HG03103 (cell line): ENCODE measurements around the gene TGM2.

Experiments
- ATAC-seq: cut with Tn5 transposase; IDR thresholded peaks from one replicate; pipeline ENCODE4 v1.9.1; 2021; ENCODE audit warnings: low read depth; ENCODE audit not compliant: unreplicated experiment

Gene TGM2

DNA sequence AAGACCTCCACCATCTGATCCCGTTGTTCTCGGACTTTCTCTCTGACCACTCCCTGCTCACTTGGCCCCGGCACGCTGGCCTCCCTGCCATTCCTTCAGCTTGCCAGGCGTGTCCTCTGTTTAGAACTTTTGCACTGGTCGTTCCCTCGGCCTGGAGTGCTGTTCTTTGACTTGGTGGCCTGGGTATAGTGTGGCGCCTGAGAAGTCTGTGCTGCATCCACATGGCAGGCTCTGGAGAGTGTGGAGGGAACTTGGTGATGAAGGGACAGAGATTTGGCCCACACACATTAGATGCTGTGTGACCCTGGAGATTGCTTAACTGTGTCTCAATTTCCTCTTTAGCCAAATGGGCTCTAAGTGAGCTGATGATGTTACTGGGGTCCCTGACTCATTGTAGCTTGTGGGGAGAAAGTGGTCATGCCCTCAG, 13.0 kb upstream of the TGM2 start:
- no peak for ATAC-seq

DNA sequence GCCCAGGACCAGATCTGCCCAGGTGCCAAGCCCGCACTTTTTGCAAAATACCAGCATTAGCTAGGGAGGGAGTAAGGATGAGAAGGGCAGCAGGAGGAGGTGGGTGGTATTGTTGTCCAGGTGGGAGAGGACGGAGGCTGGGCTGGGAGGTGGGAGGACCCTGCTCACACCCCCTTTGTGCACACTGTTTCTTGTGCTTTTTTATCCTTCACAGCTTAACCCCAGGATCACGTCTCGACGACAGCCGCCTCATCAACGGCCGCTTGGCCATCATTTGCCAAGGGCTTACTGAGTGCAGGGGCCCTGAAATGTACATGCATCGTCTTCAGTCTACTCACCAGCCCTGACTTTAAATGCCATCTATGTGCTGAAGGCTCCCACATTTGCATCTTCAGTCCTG, 12.1 kb upstream of the TGM2 start:
- ATAC-seq, result no peak

DNA sequence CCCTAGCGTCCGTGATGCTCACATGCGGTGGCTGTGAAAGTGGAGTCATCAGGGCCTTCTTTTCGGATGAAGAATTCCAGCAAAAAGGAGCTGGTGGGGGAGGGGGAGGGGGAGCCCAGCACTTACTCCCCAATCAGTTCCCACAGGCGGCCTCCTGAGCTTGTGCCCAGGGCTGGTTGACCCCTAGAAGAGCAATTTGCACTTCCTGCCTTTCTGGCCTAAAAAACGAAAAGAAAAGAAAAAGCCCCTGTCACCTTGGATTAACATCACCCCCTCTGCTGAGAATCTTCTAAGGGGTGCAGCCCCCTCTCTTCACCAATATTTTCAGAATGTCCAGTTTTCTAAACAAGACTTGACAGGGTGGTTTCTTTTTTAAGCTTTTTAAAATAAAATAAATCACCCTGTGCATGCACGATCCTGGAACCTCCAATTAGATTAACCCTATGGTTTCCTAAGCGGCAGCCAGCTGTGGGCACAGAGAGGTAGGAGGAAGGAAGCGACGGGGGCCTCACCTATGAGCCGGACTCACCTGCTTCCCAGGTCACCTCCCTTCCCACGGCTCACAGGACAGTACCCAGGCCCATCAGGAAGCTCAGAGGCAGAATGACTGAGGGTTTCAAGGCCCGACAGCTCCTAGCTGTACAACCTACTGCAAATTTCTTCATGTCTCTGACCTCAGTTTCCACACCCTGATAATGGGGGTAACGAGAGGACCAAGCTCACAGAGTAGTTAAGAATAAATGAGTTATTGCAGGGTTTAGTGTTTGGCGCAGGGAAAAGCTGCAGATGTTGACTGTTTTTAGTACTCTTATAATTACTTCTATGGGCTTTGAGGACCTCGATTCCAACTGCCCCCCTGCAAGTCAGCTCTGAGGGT, 10.5 kb upstream of the TGM2 start:
- ATAC-seq, result no peak

DNA sequence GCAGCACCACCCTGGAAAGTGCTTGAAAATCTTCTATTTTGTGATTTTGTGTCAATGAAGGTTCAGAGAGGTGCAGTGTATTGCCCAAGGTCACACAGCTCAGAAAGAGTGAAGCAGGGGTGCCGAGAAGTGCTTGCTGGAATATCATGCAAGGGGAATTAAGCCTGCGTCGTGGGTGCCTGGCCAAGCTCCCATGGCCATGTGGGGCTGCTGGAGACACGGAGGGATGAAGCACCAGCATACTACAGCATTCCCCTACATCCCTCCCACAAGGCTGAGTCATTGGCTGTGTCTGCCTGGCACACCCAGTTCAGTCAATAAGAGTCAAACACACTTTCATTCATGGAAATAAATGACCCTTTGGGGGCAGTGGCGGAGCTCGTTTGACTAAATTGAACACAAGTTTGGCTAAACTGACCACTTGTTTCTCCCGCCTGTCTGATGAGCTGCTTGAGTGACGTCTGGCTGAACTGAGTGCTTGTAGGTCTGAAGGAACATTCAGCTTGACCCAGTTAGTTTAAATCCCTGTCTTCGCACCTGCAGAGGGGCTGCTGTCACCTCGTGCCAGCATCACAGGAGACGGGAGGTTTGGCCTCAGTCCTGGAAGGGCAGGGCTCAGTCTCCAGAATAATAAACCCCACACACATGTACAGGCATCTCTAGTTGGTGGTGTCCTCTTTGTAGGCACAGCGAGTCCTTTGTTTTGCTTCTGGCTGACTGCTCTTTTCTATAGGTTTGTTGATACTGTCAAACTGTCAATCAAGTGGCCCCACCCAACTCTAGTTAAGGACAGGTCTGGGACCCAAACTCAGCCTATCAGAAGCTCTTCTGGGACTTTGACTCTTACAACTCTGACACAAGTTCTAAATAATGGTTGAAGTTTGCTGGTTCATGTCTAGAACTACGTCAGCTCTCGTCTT, 8.4 kb upstream of the TGM2 start:
- no peak for ATAC-seq

DNA sequence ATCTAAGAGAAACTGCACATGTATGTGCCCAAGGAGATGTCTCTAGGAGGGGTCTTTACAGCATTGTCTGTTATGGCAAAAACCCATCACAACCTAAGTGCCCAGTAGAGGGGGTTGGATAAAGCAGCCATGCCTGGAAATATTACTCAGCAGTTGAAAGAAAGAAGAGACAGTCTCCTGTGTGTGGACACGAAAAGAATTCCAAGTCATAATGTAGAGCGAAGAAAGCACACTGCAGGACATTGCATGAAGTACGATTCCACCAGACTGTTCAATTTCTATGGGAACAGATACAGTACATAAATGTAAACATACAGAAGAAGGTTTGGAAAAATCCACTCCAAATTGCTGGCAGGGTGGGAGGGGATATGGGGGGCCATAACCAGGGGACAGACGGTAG, 7.3 kb upstream of the TGM2 start:
- ATAC-seq, result no peak

DNA sequence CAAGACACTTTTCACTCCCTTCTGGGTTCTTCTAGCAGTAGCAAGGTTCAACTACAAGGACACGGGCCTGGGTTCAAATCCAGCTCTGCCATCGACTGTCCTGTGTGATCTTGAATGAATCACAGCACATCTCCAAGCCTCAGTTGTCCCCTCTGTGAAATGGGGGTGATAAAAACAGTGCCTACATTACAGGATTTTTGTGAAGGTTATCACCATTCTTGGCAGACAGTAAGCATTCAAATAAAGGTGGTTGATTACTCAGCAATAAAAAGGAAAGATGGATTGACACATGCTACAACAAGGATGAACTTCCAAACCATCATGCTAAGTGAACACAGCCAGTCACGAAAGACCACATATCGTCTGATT, 6.6 kb upstream of the TGM2 start:
- ATAC-seq, result no peak

DNA sequence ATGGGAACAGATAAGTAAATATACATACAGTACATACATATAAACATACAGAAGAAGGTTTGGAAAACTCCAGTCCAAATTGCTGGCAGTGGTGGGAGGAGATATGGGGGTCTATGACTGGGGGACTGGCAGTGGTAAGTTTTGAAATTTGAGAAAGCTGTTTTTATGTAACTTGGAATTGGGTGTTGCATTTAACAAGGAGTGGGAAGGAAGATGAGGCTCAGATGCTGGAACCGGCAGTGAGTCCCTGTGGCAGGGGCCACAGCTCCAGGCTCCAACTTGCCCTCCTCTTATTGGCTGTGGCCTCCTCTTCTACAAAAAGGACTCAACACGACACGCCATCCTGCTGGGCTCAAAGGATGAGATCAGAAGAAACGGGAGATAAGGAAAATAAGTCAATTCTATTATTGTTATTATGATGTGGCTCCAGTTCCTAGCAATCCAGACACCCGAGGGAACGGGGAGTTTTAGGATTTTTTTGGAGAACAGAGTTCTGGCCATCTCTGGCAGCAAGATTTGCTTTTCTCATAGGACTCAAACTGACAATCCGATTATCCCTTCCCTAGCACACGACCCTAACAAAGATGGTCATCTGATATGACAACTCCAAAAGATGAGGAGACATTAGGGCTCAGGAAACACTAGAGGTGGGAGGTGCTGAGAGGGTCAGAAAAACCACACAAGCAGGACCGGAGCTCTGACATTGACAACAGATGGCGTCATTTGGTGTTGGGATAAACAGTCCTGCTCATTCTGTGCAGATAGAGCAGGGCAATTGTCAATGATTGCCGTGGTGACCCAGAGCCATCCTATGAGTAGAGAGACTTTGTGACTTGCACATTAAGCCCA, 6.0 kb upstream of the TGM2 start:
- ATAC-seq, result no peak

DNA sequence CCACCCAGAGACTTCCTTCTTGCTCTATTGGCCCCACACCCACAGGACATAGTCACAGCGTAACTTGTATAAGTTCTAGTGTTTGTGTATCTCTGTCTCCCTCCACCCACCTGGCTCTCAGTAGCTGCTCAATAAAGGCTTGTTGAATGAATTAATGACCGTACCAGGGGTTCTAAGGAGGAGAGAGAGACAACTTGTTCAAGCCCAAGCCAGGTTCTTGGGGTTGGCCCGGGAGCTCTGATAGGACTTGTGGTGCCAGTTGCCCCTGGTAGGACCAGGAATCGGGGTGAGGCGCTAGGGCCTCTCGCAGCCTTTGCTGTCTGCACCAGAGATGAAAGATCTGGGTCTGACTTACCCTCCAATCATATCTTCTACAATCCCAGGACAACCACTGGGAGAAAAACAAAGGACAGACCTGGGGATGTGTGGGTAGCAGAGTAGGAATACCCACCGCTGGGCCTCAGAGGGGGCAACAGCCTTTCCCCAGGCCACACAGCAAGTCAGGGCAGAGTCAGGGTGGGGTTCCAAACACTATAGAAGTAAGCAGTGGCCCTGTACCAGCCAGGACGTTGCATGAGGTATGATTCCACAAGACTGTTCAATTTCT, 5.3 kb upstream of the TGM2 start:
- no peak for ATAC-seq

DNA sequence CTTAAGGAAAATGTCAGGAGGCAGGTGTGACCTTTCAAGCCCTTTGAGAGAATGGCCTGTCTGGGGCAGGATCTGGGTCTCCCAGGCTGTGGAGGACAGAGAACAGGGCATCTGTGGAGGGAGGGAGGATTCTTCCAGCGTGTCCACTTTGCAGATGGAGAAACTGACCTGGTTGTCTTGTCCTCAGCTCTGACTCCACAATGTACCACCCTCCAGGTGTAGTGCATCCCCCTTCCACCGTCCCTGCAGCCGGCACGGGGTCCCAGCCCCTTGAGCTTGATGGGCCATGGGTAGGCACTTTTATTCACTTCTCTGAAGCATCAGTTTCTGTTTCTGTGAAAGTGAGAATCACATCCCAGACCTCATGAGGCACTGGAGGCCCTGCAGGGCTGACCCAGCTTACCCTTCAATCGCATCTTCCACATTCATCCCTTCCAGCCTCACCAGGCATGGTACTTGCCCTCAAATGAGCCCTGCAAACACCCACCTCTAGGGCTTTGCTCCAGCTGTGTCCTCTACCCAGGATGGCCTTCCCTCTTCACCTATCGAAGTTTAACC, 4.6 kb upstream of the TGM2 start:
- no peak for ATAC-seq

DNA sequence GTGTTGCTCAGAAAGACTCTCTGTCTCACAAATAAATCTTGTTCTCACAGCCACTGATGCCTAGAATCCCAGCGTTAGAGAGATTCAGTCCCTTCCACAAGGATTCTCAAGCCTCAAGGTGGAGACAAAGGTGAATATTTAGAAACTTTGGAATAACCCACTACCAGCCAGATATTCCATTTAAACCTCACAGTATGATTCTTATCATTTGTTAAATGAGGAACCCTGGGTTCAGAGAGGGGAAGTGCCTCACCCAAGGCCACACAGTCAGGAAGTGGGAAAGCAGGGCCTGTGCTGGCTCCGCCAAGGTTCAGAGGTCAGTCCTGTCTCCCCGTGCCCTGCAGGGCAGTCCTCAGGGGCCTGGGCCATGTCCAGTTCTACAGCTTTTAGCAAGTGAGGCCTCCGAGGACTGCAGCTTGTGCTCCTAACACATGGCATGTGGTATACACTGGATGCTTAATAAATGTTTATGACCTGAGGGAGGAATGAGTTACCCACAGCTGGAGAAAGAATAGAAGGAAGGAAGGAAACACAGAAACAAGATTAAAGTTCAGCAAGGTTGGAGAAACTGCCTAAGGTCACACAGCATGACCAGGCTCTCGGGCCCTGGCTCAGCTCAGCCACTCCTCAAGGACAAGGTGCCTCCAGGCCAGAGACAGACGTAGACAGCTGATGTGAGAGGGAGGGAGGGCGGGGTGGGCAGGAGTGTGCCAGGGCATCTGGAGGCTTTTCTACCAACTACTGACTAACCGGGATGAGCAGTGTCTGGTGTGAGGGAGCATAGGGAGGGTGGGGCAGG, 3.9 kb upstream of the TGM2 start:
- no peak for ATAC-seq

DNA sequence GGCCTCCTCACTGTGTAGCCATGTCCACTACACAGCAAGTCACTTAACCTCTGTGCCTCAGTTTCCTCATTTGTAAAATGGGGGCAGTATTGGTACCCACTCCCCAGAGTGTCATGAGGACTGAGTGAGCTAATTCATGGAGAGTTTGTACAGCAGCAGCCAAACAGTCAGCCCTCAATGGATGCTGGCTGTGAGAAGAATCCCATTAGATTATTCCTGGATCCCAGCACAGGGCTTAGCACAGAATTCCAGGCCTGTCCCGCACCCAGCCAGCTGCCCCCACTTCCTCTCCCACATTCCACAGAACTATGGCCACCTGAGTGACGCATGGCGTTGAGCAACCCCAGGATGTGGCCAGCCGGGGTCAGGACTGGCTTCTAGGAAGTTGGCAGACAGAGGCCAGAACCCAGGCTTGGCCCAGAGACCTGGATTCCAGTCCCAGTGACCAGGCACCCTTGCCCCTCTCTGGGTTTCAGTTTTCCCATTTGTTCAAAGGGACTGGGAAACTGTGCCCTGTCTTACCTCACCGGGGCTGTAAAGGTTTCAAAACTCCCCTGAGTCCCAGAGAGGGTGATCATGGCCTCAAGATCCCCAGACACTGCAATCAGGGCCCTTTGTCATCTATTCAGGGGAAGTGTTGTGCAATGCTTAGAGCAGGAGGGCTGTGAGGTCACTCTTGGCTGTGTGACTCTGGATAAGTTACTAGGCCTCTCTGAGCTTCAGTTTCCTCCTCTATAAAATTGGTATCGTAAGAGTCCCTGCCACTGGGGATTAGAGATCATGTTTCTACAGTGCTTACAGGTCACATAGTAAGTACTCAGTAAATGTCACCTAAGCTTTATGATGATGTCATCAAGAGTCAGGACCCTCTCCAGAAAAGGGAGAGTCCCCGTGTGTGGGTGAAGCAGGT, 3.0 kb upstream of the TGM2 start:
- ATAC-seq, result no peak

DNA sequence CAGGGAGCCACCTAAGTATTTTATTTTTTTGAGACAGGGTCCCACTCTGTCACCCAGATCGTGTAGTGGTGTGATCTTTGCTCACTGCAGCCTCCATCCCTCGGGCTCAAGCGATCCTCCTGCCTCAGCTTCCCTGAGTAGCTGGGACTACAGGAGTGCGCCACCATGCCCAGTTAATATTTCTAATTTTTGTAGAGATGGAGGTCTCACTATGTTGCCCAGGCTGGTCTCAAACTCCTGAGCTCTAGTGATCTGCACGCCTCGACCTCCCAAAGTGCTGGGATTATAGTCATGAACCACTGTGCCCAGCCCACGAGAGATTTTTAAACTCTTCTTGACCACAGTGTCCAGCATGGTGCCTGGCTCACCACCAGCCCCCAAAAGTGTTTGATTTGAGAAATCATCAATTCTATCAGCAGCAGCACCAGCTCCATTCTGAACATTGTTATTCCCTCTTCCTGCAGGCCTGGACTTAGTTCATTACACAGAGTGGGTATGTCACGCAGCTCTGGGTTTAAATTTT, 2.3 kb upstream of the TGM2 start:
- no peak for ATAC-seq

DNA sequence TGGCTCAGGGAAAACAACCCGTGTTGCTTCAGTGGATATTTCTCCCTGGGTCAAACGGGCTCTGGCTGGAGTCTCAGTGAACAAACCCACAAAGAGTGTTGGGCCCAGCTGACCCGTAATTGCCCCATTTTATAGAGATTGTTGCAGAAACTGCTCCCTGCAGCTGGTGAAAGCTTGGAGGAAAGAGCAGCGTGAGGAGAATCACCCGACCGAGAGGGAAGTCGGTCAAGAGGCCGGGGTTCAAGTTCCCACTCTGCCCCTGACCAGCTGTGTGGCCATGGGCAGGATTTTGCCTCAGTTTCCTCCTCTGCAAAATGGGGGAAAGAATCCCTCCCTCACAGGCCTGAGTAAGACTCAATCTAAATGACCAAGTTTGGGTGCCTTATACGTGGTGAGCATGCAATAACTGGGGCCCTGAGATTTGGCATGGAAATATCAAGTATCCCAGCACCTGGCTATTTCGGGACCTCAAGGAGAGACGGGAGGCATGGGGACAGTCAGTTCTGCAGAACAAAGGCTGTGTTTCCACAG, 1.7 kb upstream of the TGM2 start:
- ATAC-seq, result no peak

DNA sequence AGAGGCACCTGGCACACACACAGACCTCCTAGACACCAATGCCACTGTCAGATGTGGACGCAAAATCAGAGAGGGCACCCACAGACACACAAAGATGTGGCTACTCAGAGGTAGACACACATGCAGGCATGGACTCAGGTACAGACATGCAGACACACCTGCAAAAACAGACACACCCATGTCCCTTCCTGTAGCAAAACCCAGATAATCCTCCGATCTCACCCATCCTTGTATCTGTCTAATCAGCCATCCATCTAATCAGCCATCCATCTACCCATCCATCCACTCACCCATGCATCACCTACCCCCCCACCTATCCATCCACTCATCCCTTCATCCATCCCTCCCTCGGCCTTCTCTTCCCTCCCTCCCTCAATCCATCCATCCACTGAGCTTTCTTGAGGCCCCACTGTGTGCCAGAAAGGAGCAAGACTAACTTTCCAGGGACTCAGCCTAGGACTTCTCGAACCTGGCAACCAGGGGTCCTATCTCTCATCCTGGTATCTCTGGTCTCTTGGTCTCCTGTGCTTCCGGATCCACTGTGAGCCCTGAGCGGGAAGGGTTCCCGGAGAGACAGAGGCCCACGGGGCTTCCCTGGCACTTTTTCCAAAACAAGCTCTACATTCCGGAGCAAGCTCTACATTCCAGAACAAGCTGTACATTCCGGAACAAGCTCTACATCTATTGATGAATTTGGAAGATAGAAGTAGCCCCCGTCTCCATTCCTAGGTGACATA, 1.1 kb upstream of the TGM2 start:
- ATAC-seq, result no peak

DNA sequence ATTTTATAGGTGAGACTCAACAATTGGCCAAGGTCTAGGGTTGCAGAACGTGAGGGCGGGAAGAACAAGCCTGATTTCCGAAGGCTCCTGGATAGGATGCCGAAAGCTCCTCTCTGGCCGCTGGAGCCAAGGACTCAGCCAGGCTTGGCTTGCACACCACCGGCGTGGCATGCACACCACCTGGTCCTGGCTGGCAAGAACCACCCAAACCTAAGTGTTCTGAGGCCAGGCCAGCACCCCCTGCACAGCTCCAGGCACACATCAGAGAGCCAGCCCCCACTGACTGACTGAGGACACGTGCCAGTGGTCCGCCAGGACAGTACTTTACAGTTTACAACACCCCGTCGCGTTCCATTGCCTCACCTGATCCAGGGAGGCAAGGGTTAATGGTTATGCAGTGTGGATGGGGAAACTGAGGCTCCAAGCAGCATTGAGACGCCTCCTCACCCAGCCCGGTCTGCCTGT, 414 bp downstream of the TGM2 start:
- ATAC-seq, result no peak

DNA sequence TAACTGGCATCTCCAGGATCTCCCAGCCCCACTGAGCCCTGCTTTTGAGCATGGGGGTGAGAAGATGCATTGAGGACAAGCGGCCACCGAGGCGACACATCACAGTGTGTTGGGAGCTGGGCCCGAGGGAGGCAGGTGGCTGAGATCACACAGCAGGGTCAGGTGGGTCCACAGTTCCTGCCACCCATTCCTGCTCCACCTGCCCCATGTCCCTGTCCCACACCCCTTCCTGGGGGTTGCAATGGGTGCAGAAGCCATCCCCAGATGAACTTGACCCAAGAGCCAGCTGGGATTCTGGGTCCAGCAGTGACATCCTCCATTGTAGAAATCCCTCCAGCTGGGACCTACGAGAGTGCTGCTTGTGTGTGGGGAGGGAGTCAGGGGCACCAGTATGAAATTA, 1.0 kb downstream of the TGM2 start:
- ATAC-seq, result no peak
